Activated CD8-positive, alpha-beta memory T cell treated with anti-CD3 and anti-CD28 coated beads, Interleukin-2, amount 50 U/mL, for 4 hours (primary cell): Measurements from ENCODE around the gene HDAC10.

Experiments
- DNase-seq: peaks from one replicate; pipeline ENCODE4 v3.0.0-alpha.2; 2020

The HDAC10 gene

GRCh38 chr22:50199251-50199721 lies 51.8 kb downstream of the HDAC10 start:
- no peak for DNase-seq

GRCh38 chr22:50198624-50199017 lies 52.4 kb downstream of the HDAC10 start:
- DNase-seq, result no peak

GRCh38 chr22:50197856-50198623 lies 53.0 kb downstream of the HDAC10 start:
- no peak for DNase-seq

GRCh38 chr22:50197000-50197800 lies 53.9 kb downstream of the HDAC10 start:
- DNase-seq, result no peak

DNA sequence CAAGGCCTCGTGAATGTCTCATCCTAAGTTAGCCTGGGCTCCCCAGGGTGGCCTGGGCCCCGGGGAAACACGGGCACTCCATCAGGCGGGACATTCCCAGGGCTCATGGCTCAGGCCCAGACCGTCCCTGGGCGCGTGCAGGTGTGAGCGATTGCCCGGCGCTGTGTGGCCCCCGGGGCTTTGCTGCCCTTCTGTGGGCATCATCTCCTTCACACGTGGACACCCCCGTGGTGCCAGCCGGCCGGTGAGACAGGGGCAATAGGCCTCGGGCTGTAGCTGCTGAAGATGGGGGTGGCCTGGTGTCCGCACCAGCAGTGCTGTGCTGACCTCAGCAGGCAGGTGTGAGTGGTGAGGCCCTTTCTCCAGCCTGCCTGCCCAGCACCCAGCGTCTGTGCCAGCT lies 54.8 kb downstream of the HDAC10 start:
- no peak for DNase-seq
